ENCODE results near the gene TCIRG1.

TCIRG1 gene

GRCh38 chr11:68006606-68007166 is 32.1 kb upstream of the TCIRG1 start:
- no peak for DNase-seq (ENCODE audit: low read depth)

DNA sequence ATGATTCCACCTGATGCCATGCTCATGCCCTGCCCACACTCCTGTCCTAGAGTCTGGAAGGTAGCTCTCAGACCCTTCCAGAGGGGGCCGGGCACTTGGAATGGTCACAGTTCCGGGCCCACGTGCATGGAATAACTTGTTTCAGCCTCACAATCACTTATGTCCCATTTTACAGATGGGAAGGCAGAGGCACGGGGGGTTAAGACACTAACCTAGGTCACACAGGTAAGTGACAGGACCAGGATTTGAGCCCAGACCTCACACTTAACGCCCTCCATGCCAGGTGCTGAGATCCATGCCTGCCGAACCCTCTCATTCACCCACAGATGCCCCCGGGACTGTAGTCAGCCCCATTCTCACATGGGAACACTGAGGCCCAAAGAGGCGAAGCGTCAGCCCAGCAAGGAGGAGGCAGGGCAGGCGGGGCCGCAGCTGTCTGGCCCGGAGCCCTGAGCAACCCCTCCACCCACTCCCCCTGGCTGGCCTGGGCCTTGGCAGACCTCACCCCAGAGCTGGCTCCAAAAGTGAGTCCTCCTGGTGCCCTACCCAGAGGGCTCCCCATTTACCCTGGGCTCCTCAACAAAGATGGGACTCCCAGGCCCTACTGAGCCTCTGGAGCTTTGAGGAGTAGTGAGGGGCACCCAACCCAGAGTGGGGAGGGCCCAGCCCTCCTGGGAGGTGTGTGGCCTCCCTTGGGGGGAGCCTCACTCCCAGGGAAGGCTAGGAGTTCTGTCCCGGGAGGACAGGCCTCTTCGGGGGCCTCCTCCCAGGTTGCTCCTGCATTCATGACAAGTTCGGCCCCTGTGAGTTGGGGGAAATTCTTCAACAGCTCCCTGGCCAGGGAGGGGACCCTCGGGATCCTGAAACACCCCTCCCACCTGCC is 31.1 kb upstream of the TCIRG1 start:
- DNase-seq (ENCODE audit: low read depth): no peak

GRCh38 chr11:68008381-68009337 is 30.2 kb upstream of the TCIRG1 start:
- no peak for DNase-seq (ENCODE audit: low read depth)

DNA sequence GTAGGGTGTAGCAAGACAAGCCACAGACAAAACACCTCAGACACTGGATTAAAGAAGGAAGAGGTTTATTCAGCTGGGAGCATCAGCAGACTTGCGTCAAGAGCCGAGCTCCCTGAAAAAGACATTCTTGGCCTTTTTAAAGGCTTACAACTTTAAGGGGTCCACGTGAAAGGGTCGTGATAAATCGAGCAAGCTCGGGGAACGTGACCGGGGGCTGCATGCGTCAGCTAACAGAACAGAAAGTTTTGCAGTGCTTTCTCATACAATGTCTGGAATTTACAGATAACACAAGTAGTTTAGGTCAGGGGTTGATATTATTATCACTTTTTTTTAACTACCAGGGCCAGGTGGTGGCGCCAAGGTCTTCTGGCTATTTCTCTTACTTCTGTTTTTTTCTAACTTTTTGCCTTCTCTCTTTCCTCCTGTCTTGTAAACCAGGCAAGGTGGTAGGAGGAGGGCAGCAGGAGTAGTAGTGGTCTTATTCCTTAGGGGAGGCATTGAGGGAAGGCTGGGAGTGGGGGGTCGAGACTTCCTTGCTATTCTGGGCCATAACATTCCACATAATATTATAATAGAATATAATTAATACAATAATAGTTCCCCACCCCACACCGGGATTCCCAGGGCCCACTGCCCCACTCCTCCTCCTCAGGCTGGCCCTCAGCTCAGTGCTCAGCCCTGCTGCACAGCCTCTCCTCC is 29.3 kb upstream of the TCIRG1 start:
- peak; percentile 39 for DNase-seq (ENCODE audit: low read depth)

- peak; percentile 80 for DNase-seq (ENCODE audit: low read depth)
Measured at GRCh38 chr11:68010090-68011041, 28.5 kb upstream of the TCIRG1 start, which contains the start of gene ALDH3B1. Gene ALDH3B1 (plus strand): TSS chr11:68010327. CDS start chr11:68015298, 4,971 bp downstream.

- DNase-seq (ENCODE audit: low read depth): no peak
Measured at GRCh38 chr11:68011051-68011943, 27.5 kb upstream of the TCIRG1 start.

DNA sequence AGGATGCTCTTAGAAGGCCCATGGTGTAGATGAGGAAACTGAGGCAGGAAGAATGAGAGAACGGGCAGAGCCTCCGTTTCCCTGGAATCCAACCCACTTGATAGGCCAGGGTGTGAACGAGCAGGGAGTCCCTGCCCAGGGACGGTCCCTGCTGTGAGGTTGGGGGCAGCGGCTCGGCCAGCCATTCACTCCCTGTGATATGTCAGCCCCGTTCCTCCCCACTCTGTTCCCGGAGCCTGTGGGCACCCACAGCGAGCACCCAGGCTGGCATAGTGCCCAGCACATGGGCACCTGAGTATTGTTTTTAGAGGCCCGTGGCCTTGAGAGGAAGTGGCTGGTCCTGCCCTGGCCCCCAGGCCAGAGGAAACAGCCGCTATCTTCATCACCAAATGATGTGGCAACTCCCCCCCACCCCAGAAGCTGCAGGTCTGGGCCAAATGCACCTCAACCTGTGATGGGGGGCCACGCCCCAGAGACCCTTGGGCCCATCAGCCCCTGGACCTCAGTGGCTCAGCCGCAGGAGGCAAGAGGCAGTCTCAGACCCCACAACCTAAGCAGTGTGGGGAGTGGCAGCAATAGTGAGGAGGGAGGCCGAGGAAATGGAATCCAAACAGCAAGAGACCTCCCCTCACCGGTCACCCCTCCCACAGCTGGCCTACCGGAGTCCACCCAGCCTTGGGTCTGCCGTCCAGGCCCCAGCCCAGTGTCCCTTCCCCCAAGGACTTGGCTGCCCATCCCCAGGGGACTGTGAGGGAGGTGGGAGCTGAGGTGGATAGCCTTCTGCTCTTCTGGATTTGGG is 26.6 kb upstream of the TCIRG1 start:
- DNase-seq (ENCODE audit: low read depth): no peak

GRCh38 chr11:68012843-68013610 is 25.8 kb upstream of the TCIRG1 start:
- DNase-seq (ENCODE audit: low read depth): peak; percentile 98

GRCh38 chr11:68013611-68014156 is 25.1 kb upstream of the TCIRG1 start:
- no peak for DNase-seq (ENCODE audit: low read depth)

DNA sequence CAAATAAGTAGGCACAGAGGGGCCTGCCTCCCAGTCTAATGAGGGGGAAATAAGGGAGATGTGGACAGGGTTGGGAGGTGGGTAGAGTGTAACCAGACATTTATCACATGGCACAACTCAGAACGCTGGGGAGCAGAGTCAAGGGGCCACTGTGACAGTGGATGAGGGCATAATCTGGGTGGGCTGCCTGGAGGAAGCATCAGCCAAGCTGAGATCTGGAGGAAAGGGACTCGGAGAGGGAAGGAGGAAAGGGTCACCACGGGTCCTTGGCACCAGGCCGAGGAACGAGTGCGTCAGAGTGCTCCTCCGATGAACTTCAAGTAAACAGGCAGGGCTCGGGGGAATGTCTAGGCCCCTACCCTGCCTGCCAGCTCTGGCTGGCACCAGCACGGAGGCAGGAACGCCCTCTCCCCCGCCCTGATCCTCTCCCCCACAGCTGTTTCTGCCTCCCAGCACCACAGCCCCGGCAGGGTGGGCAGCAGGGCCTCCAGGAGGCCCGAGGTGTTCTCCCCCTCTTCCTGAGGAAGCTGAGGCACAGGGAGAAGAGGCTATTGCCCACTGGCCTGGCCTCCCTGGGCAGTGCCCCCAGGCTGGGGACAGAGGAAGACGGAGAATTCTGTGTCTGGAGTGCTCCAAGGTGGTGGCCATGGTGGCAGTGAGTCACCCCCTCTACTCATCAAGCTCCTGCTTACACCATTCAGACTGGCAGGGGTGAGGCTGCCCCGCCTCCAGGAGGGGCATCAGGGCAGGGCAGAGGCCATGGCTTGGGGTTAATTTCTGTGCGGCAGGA is 24.5 kb upstream of the TCIRG1 start:
- DNase-seq (ENCODE audit: low read depth): peak; percentile 83

DNA sequence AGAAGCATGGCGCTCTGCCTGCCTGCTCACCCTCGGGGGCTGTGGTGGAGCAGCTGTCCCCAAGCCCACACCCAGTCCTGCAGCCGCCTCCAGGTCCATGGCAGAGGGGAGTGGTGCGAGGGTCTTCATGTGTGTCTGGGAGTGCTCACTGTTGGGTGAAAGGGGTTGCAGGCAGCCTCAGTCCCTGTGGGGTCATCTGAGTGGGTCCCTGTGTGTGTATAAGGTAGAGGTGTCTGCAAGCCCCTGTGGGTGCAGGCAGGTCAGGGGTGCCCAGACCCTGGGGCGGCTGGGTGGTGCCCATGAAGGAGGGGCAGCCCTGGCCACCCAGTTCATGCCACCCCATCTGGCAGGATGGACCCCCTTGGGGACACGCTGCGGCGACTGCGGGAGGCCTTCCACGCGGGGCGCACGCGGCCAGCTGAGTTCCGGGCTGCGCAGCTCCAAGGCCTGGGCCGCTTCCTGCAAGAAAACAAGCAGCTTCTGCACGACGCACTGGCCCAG is 23.8 kb upstream of the TCIRG1 start:
- no peak for DNase-seq (ENCODE audit: low read depth)

- DNase-seq (ENCODE audit: low read depth): no peak
Measured at GRCh38 chr11:68015467-68015866, 23.4 kb upstream of the TCIRG1 start.

GRCh38 chr11:68016161-68016903 is 22.5 kb upstream of the TCIRG1 start:
- DNase-seq (ENCODE audit: low read depth): no peak

DNA sequence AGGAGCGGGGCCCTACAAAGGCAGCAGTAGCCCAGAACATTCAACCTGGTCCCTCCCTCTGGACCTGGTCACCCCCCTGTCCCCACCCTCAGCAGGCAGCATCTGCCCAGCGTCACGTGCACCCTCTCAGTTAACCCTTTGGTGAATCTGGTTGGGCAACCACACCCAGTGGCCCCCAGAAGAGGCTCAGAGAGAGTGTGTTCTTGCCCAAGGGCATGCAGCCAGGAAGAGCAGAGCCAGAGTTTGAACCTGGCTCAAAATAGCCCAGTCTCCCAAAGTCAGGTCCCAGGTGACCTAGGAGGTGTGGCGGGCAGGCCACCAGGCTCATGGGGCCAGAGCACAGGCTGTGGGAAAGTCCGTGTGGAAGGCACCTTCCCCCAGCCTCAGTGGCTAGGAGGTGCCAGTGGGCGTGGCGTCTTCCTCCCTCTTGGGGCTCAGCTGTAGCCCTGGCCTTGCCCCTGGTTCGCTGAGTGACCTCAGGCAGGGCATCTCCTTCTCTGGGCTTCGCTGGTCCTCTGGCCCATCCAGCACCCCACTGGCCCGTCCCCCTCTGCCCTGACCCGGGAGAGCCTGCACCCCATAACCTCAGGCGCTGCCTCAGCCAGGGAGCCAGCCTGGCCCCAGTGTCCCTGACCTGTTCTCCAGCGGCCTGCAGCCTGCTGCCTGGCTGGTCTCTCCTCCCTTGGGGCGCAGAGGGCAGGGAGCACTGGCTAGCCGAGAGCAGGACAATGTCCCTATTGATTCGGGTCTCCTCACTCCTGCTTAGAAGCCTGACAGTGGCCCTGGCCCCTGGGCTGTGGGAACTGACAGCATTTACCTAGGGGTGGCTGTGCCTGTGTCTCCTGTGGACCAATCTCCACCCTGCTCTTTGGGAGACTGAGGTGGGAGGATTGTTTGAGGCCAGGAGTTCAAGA is 21.7 kb upstream of the TCIRG1 start:
- DNase-seq (ENCODE audit: low read depth): no peak

Data from iris pigment epithelial cell (primary cell).